ENCODE results near the gene PARP11.

PARP11 gene

DNA sequence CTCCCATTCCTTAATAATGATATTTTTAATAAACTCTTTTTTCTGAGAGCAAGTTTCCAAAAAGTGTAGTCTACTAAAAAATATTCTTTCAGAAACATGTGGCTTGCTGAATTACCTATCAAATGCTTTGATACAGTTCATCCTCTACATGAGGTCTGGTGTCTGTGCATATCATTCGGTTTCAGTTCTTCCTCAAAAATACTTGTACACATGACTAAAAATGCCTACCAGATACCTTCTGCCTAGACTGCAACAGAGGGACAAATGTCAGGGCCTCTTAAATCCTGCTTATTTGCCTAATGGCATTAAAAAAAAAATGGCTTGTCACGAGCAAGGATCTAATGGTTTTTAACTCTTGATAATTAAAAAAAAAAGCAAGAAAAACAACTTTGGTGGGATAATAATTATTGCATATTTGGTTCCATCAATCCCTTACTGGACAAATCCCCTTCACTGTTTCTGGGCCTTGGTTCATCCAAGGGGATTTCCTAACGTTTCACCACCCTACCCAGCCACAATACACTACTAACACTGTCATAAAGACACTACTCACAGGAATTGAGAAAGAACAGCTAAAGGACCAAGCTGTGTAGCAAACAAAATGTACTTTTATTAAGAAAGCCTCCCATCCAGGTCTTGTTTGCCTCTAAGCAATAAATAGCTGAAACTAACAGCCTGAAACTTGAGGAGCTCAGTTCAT is 45.7 kb downstream of the PARP11 start:
- no peak for DNase-seq (ENCODE audit: extremely low read depth in 1 of 2, low read depth in 1 of 2)

DNA sequence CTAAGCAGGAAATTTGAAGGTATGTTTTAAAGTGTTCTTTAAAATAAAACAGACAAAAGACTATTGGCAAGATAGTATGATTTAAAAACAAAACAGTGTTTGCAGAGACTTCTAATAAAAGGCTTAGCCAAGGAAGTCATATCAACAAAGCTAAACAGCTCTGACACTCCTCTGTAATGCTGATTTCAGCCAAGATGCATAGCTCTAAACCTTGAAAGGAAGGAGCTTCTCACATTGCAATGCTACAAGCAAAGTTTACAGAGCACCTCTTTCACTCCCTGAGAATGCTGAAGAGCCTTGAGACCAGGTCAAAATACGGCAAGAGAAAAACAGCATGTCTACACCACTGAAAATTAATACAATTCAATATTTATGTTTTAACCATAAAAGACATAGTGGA is 51.8 kb downstream of the PARP11 start:
- no peak for DNase-seq (ENCODE audit: extremely low read depth in 1 of 2, low read depth in 1 of 2)

DNA sequence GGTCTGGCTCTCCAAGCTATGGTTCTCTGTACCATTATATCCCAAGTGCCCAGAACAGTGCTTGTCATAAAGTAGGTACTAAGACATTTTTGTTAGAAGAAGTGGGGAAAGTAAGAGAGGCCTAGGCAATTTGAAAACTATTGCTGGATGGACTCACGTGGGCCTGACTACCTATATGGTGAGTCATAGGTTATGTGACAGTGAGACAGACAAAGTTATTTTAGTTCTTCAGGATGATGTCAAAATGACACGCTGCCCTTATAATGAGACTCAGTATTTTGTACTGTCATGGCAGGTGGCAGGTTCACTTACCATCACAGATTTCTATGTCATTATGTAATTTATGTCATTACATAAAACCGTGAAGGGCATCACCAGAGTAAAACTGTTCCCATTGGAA is 53.1 kb downstream of the PARP11 start:
- DNase-seq (ENCODE audit: extremely low read depth in 1 of 2, low read depth in 1 of 2), result no peak

DNA sequence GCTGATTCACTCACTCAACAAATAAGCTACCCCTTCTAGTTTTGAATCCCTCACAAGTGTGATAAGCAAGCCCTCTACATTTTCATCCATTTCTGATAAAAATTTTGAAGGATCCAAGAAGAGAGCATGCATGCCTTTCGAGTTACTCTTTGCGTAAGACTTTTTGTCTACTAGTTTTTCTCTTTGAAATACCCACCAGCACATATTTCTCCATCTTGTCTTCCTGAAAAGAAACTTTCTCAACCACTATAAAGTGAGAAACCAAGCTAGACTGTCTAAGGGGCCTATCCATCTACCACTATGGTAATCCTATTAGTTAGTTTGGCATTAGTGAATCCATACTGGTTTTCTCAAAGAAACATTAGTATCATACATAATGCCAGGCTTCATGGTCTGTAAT is 56.9 kb downstream of the PARP11 start:
- DNase-seq (ENCODE audit: extremely low read depth in 1 of 2, low read depth in 1 of 2), result no peak

DNA sequence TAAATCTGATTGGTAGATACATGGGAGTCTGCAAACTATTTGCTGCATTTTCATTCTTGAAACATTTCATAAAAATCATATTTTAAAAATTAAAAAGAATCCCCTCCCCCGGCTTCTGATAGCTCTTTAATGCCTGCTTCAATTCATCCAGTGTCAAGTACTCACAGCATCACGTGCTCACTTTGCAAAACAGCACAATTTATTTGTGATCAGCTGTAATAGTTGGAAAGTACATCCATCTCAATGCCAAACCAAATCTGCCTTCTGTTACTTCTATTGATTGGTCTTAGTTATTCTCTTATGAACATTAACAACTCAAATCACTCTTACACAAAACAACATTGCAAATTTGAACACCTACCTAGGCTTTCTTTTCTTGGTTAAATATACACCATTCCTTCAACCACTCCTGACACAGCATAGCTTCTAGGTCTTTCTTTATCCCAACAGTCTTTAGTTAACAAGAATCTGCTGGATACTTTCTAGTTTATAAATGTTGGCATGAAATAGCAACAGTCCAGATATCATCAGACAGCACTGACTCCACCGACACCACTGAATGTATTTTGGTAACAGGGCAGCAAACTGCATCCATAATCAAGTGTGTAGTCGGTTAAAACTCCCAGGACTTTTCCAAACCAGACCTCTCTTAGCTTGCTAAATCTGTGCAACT is 58.0 kb downstream of the PARP11 start:
- DNase-seq (ENCODE audit: extremely low read depth in 1 of 2, low read depth in 1 of 2), result no peak

DNA sequence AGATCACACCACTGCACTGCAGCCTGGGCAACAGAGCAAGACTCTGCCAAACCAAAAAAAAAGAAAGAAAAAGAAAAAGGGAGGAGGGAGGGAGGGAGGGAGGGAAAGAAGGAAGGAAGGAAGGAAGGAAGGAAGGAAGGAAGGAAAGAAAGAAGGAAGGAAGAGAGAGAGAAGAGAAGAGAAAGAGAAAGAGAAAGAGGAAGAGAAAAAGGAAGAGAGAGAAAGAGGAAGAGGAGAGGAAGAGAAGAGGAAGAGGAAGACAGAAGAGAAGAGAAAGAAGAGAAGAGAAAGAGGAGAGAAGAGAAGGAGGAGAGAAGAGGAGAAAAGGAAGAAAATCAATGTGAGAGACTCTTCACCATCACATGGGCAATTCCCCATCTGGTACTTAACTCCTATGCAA is 62.7 kb downstream of the PARP11 start:
- DNase-seq (ENCODE audit: extremely low read depth in 1 of 2, low read depth in 1 of 2), result no peak

DNA sequence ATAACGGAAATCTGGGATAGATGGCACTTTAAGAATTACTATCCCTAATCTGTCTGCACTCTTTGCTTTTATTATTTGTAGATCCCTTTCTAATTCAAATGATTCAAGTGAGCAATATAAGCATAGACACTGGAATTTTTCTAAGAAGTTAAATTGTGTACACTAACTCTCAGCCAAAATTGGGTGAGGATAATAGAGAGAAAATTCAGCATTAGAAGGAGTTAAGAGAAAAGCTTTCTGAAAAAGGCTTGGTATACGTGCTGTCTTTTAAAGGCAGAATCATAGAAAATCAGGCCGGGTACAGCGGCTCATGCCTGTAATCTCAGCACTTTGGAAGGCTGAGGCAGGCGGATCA is 63.2 kb downstream of the PARP11 start:
- no peak for DNase-seq (ENCODE audit: extremely low read depth in 1 of 2, low read depth in 1 of 2)

DNA sequence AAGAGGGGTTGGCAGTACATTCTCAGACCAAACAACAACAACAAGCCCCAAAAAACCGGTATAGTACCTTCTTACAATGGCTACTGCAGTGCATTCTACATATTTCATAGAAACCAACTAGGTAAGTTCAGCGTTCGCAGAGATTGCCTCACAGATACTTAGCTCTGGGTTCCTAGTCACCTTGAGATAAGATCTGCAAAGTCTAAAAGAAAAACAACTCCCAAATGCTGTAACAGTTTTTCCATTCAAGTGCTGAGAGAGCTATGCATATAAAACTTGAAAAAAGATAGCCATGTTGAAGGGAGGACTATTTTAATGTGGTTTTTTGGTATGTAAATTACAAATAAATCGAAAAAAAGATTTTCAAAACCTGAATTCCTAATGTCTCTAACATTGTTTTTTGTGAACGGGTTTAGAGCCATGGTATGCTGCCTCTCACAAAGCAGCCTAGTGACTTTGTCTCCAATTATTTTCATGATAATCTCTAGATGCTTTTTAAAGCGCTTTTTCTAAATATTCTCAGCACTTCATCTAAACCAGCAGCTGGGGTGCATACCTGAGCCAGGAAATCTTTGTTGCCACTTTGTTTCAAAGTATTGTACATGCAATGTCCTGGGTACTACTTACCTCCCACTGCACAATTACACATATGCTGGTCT is 63.7 kb downstream of the PARP11 start:
- no peak for DNase-seq (ENCODE audit: extremely low read depth in 1 of 2, low read depth in 1 of 2)

DNA sequence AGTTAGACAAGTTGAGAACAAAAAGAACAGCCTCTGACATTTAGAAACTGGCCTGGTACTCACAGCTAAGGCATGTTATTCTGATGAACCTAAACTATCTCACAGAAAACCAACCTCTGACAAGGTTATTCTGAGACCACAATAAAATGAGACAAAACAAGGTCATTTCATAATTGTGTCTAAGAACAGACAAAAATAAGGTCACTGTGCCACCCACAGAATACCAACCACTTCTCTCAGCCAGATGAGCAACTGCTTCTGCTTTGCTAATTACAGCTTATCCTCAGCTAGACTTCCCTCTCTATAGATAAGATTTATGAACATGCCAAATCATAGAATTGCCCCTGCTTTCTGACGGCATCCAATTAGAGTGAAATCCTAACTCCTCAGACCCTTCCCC is 68.1 kb downstream of the PARP11 start:
- no peak for DNase-seq (ENCODE audit: extremely low read depth in 1 of 2, low read depth in 1 of 2)

DNA sequence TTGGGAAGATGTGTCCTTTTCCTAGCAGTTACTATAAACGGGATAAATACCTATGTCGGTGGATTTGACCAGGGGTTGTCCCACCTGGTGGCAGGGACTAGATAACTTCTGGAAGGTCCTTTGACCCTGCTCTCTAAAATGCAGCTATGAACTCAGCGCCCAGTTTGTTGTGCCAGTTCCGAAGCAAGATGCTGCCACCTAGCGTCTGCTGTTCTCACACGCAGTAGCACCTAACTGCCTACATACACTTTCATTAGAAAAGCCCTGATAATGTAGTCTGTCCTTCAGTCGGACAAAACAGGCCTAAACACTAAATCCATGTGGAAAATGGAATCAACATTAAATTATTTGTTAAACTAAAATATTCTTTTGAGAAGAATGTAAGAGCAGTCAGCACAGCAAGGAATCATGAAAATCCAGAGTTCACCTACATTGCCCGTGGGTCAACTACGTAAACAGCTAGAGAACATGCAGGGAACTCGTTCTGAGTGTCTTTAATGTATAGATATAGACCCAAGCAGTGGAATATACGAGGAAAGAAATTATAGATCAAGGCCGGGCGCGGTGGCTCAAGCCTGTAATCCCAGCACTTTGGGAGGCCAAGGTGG is 69.2 kb downstream of the PARP11 start:
- peak; percentile 13 to 55 for DNase-seq (ENCODE audit: extremely low read depth in 1 of 2, low read depth in 1 of 2)

DNA sequence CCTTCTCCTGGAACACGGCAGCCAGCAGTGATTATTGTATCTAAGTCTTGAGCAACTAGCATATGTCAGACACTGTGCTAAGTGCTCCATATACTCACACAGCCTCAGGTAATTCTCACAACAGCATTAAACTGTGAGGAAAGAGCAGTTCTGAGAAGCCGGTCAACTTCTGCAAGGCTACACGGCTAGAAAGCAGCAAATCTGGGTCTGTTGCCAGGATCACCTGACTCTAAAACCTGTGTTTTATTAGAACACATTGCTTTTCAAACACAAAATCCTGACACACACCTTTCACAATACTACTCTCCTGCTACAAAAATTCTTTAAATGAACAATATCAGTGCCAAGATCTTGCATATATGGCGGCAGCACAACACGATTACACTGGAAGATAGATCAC is 70.5 kb downstream of the PARP11 start:
- no peak for DNase-seq (ENCODE audit: extremely low read depth in 1 of 2, low read depth in 1 of 2)

DNA sequence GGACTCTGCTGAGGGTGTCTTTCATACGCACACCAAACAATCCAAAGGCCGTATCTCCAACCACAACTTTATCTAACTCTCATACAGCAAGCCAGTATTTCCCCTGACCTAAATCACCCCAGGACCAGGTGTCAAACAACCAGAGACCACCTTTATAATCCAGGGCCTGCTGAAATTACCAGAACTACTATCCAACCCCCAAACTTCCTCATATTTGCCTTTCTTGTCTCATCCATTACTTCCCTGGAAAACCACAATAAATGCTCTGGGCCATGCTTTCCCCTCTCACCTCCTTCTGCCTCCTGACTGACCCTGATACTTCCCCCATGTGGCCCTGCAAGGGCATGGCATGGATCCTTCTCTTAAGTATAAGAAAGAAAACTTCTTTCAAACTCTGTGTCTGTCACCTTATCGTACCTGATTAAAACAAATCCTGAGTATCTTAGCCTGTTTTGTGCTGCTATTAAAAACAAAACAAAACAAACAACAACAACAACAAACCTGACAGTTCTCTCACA is 75.6 kb downstream of the PARP11 start:
- no peak for DNase-seq (ENCODE audit: extremely low read depth in 1 of 2, low read depth in 1 of 2)

DNA sequence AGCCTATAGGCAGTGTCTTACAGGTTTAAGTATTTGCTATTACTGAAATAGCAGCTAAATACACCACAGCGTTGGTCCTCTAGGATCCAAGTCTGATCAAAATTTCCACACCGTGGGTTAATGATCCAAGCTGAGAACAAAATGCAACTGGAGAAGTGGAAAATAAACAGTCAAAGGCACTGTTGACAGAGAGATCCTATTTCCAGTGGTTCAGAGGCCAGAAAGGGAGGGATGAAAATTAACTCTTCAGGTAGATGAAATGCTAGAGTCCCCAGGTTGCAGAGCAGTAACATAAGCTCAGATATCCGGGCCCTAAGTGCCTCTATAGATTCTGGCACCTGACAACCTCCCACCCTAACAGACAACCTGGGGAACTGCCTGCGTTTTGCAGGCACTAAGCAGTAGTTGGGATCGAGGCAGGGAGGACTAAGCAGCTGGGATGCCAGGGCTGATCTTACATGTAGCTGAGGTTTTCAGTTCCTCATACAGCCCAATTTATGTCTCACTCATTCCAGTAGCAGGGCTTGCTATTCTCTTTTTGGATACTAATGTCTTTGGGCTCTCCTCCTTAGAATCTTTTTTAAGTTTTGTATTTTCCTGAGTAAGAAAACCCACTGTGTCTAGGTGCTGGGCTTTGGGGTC is 77.6 kb downstream of the PARP11 start:
- DNase-seq (ENCODE audit: extremely low read depth in 1 of 2, low read depth in 1 of 2), result no peak

DNA sequence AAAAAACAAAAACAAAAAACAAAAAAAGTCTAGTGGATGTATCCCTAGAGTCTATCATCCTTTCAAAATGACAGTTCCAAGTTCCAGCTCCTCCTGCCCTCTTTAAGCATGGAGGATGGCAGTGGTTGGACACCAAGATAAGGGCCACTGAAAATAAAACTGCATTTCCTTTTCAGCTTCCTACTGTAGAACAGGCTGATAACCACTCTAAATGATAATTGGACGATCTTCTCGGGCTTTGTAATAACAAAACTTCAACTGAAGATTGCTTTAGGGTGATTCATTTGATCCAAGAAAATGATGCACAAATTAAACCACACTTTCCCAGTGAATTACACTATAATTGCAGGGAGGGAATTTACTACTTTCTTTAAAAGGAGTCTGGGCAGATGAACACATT is 78.1 kb downstream of the PARP11 start:
- no peak for DNase-seq (ENCODE audit: extremely low read depth in 1 of 2, low read depth in 1 of 2)

DNA sequence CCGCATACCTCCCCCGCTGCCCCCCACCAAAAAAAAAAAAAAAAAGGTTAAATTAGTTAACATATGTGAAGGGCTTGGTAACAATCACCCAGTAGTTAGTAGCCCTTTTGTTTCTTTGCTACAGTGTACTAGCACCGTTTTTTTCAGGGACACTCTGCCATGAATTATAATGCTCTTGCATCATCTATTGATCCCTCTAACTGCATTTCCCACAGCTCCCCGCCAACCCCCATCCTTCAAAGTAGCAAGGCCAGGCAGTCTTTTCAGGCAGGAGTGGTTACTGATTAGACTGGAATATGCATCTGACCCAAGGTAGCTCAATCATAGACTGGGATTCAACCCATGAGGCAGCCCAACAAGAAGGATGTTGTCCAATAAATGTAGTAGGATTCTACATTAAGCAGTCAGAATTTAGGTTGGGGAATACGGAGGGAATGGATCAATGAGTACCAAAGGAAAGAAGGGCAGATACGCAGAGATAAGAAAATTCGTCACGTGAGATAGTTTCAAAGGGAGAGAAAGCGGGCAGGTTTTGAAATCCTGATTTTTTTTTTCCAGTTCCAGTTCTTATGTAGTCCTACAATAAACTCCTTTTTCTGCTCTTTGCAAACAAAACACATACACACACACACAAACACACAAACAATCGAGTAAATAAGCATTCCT is 80.4 kb downstream of the PARP11 start:
- DNase-seq (ENCODE audit: extremely low read depth in 1 of 2, low read depth in 1 of 2), result no peak

DNA sequence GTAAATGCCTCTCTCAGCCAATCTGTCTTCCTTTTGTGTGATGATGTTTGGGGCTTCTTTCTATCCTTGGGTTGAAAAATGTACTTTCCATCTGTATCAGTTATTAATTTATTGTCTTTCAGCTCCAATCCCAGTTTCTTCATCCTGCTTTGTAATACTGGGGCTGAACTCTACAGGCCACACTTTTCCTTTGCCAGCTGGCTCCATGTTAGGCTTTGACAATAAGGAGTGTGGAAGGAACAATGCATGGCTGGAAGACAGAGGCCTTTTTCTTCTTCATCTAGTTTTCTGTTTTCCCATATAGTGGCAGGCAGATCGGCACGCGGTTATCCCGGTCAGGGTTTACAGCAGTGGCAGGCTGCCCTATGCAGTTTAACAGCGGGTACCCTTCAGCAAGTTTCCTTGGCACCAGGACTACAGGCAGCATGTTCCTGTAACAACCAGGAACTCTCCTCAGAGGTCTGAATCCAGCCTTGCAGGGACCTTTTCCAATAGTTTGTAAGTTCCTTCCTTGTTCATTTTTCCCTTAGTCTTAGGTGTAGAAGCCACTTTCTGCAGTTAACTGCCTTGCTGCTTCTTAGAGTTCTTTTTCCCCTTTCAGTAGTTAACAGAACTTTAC is 81.8 kb downstream of the PARP11 start:
- DNase-seq (ENCODE audit: extremely low read depth in 1 of 2, low read depth in 1 of 2), result no peak

DNA sequence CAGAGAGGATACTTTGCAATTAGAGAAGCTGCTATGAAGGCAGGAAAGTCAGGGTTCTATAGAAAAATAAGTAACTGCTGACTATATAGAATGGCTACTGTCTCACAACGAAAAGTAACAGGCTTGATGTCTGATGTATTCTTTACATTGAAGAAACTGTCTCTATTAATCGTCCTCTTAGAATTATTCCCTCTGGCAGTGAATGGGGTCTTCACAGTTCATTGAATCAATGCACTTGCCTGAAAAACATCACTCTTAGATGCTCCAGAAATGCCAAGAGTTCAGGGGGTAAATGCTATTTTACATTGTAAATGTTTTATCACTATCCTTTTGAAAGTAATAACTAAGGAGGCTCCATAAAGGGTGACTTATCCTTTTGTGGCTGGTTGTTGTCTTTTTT is 82.6 kb downstream of the PARP11 start:
- DNase-seq (ENCODE audit: extremely low read depth in 1 of 2, low read depth in 1 of 2), result no peak

DNA sequence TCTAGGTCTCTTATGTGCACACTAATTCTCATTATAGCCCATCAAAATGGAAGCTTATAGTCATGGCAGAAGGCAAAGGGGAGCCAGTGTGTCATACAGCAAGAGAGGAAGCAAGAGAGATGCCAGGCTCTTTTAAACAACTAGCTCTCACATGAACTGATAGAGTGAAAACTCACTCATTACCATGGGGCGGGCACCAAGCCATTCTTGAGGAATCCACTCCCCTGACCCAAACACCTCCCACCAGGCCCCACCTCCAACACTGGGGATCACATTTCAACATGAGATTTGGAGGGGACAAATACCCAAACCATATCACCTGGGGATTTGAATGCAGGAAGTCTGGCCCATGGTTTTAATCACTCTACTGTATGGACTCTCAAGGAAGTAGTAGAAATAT is 83.4 kb downstream of the PARP11 start:
- no peak for DNase-seq (ENCODE audit: extremely low read depth in 1 of 2, low read depth in 1 of 2)

DNA sequence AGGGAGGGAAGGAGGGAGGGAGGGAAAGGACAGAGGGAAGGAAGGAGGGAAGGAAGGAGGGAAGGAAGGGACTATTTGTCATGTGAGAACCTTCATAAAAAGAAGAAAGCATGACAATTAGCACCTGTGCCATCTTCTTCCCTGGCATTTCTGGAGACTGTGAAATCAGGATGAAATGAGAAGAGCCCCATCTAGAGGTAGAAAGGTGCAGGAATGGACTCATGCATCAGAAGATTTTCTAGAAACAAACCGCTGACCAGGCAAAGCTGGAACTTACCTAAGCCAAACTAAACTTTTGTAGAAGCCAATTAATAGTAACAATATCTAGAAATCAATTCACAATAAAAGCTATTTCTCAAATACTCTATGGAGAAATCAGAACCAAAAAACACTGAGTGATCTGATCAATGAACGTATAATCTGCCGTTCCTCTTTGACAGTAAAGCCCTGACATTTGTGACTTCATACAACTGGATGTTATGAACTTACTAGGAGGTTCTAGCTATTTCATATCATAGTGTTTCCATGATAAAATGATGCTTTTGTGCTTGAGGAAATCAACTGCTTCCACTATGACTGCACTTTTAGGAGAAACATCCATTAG is 95.9 kb downstream of the PARP11 start:
- no peak for DNase-seq (ENCODE audit: extremely low read depth in 1 of 2, low read depth in 1 of 2)
